ENCODE data around the gene FOXR1.

Gene FOXR1

DNA sequence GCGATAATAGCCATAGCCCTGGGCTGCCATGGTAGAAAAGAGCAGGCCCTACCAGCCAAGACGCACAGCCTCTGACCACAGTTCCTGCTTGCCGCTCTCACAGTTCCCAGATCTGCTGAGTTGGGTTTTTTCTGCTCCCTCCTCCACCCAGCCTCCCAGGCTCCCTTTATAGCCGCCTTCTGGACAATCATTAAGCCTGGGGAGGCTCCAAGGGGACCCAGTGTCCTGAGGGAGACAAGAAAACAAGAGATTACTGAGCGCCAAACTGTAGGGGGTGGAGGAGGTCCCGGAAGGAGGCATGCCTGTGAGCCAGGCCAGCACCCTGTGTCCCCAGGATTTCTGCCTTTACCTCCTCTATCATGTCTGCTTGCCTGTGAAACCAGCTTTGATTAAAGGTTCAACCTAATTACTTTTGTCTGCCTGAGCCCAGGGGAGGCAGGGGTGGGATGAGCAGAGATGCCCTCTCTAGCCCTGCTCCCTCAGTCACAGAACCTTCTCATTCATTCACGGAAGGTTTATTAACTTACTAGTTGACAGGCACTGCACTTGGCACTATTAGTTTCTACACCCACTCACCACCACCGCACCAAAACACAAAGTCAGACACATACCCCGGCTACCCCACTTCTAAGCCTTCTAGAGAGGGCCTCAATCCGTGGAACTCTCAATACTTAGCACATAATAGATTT, 57.9 kb downstream of the FOXR1 start:
- Histone ChIP-seq H3K4me2 (ENCODE audit: low read length) (peak overlapping the region; percentile 99), H3K9ac (ENCODE audit: low read length) (peak overlapping the region; percentile 87), H3K36me3 (ENCODE audit: insufficient read depth, low read length) (peaks cover 41% of the 10 kb centered on the region), H4K20me1 (ENCODE audit: insufficient read depth, low read length) (no peaks in the 10 kb centered on the region), H3F3A (ENCODE audit: insufficient read depth, low read length) (no peaks in the 10 kb centered on the region), H3K4me1 (ENCODE audit: insufficient read depth, low read length, severe bottlenecking) (peaks cover 19% of the 10 kb centered on the region), H3K4me3 (ENCODE audit: low read depth, low read length, poor library complexity, severe bottlenecking) (peak overlapping the region; percentile 87), H3K9me3 (ENCODE audit: low read length) (no peaks in the 10 kb centered on the region), H3K79me2 (ENCODE audit: insufficient read depth, low read length) (0 out of 2 replicates have a peak, but pooled peaks cover 5% of the 10 kb centered on the region), H3K27ac (ENCODE audit: low read depth, low read length, poor library complexity, severe bottlenecking) (peak overlapping the region; percentile 52), H3K9me2 (ENCODE audit: low read depth, low read length) (no peaks in the 10 kb centered on the region), H3K27me3 (ENCODE audit: insufficient read depth, low read length) (no peaks in the 10 kb centered on the region), H2AFZ (ENCODE audit: low read length) (no peak overlapping the region)
- TF ChIP-seq, protein P1, sequence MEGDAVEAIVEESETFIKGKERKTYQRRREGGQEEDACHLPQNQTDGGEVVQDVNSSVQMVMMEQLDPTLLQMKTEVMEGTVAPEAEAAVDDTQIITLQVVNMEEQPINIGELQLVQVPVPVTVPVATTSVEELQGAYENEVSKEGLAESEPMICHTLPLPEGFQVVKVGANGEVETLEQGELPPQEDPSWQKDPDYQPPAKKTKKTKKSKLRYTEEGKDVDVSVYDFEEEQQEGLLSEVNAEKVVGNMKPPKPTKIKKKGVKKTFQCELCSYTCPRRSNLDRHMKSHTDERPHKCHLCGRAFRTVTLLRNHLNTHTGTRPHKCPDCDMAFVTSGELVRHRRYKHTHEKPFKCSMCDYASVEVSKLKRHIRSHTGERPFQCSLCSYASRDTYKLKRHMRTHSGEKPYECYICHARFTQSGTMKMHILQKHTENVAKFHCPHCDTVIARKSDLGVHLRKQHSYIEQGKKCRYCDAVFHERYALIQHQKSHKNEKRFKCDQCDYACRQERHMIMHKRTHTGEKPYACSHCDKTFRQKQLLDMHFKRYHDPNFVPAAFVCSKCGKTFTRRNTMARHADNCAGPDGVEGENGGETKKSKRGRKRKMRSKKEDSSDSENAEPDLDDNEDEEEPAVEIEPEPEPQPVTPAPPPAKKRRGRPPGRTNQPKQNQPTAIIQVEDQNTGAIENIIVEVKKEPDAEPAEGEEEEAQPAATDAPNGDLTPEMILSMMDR (IDR thresholded peaks at IDR 0.05; ENCODE audit: low read length) = no peak
- TF ChIP-seq EZH2 (IDR thresholded peaks at IDR 0.05; ENCODE audit: borderline replicate concordance, low read length) = no peak

DNA sequence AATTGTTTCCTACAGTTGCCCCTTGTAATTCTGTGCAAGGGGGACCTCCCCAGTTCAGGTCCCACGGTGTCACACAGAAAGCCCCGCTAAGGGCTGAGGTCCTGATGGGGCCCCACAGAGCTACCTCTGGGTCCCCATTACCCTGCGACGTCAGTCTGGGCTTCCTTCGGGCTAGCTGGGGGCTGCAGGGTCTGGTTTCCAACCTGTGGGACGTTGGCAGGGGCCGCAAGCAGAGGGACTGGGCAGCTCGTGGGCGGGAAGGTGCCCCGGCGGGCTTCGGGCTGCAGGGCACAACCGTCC, 58.4 kb downstream of the FOXR1 start:
- H3K9me2 ChIP-seq (ENCODE audit: low read depth, low read length) = no peaks in the 10 kb centered on the region
- peak overlapping the region; percentile 52 for H3K27ac ChIP-seq (ENCODE audit: low read depth, low read length, poor library complexity, severe bottlenecking)

DNA sequence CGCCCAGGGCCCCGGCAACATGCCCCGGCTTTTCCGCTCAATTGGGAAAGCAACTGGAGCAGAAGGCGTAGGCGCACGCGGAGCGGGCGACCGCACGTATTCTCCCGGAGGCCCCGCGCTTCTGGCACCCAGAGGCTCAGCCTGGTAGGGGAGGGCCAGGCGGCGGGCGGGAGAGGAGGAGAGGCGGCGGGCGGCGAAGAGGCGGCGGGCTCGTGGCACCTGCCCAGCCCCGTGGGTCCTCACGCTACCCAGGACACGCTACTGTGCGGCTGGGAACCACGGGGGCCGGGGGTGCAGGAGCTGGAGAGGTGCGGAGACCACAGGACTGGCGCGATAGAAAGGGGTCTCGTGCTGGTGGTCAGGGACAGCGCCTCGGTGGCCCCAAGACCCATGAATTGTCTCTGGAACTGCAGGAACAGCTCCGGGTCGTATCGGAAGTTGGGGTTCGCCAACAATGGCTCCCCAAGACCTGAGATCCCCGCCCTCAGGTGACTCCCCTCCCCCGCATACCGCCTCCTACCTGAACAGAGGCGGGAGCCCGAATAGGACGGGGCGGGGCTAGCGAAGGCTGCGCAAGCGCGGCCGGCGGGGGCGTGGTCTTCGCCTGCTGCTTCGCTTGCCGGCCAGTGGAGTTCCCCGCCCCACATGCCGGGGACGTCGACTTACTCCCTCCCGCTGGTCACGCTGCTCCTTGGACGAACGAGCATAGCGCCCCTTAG, 58.9 kb downstream of the FOXR1 start, which contains the start of gene SLC37A4:
Gene SLC37A4 (minus strand): TSS at position 549 of the 719 bp plus-strand sequence.
- Histone ChIP-seq H3K79me2 (ENCODE audit: insufficient read depth, low read length) (0 out of 2 replicates have a peak, but pooled peaks cover 5% of the 10 kb centered on the region), H2AFZ (ENCODE audit: low read length) (no peak within 1 kb of the TSS), H3K36me3 (ENCODE audit: insufficient read depth, low read length) (peaks cover 31% of the 10 kb centered on the region; the same call in 1 of the 2 replicates), H3K27me3 (ENCODE audit: insufficient read depth, low read length) (no peaks in the 10 kb centered on the region), H3K27ac (ENCODE audit: low read depth, low read length, poor library complexity, severe bottlenecking) (peak within 1 kb of the TSS; percentile 52), H3K4me3 (ENCODE audit: low read depth, low read length, poor library complexity, severe bottlenecking) (peak within 1 kb of the TSS; percentile 87), H3K4me1 (ENCODE audit: insufficient read depth, low read length, severe bottlenecking) (peaks cover 19% of the 10 kb centered on the region), H3F3A (ENCODE audit: insufficient read depth, low read length) (no peaks in the 10 kb centered on the region), H3K9me2 (ENCODE audit: low read depth, low read length) (no peaks in the 10 kb centered on the region), H3K4me2 (ENCODE audit: low read length) (peak within 1 kb of the TSS; percentile 99), H3K9me3 (ENCODE audit: low read length) (no peaks in the 10 kb centered on the region), H4K20me1 (ENCODE audit: insufficient read depth, low read length) (no peaks in the 10 kb centered on the region), H3K9ac (ENCODE audit: low read length) (peak within 1 kb of the TSS; percentile 87)
- TF ChIP-seq EZH2 (IDR thresholded peaks at IDR 0.05; ENCODE audit: borderline replicate concordance, low read length) = no peak
- TF ChIP-seq, protein P1 (IDR thresholded peaks at IDR 0.05; ENCODE audit: low read length) = no peak; the same call in none of the 2 replicates

More for the DNA sequence above, 58.4 kb downstream of the FOXR1 start:
- Histone ChIP-seq H3K79me2 (ENCODE audit: insufficient read depth, low read length) (0 out of 2 replicates have a peak, but pooled peaks cover 5% of the 10 kb centered on the region), H3K9ac (ENCODE audit: low read length) (peak overlapping the region; percentile 87), H3K4me1 (ENCODE audit: insufficient read depth, low read length, severe bottlenecking) (peaks cover 19% of the 10 kb centered on the region), H2AFZ (ENCODE audit: low read length) (no peak overlapping the region), H3K27me3 (ENCODE audit: insufficient read depth, low read length) (no peaks in the 10 kb centered on the region), H3K4me2 (ENCODE audit: low read length) (peak overlapping the region; percentile 99), H3K9me3 (ENCODE audit: low read length) (no peaks in the 10 kb centered on the region), H3K36me3 (ENCODE audit: insufficient read depth, low read length) (peaks cover 36% of the 10 kb centered on the region), H3F3A (ENCODE audit: insufficient read depth, low read length) (no peaks in the 10 kb centered on the region), H4K20me1 (ENCODE audit: insufficient read depth, low read length) (no peaks in the 10 kb centered on the region), H3K4me3 (ENCODE audit: low read depth, low read length, poor library complexity, severe bottlenecking) (peak overlapping the region; percentile 87)
- TF ChIP-seq EZH2 (IDR thresholded peaks at IDR 0.05; ENCODE audit: borderline replicate concordance, low read length) = no peak
- TF ChIP-seq, protein P1 (IDR thresholded peaks at IDR 0.05; ENCODE audit: low read length) = no peak
